Stimulated activated CD8-positive, alpha-beta memory T cell treated with anti-CD3 and anti-CD28 coated beads, Interleukin-12 subunit alpha, Interleukin-12 subunit beta, amount 100 ng/mL, for 4 hours (primary cell): ENCODE data around the gene HIVEP2.

Experiments
- DNase-seq: peaks from one replicate; pipeline ENCODE4 v3.0.0-alpha.2; 2020; ENCODE audit warnings: low read depth

Gene HIVEP2

DNA sequence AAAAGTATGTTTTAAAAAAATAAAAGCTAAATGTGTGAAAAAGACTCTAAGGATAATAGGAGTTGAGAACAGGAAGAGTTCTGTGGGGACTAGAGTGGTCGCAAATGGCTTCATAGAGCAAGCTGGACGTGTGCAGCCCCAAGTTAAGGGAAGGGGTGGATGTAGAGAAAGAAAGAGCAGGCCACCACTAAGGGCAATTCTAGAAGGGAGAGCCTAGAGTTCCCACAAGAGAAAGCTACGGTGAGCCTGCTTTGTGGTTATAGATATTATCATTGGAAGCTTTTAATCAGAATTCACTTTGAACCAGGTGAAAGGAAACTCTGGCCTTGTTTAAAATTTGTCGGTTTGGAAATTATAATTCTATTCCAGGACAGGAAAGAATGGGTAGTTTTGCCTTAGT lies 101.6 kb downstream of the HIVEP2 start:
- DNase-seq, result no peak

DNA sequence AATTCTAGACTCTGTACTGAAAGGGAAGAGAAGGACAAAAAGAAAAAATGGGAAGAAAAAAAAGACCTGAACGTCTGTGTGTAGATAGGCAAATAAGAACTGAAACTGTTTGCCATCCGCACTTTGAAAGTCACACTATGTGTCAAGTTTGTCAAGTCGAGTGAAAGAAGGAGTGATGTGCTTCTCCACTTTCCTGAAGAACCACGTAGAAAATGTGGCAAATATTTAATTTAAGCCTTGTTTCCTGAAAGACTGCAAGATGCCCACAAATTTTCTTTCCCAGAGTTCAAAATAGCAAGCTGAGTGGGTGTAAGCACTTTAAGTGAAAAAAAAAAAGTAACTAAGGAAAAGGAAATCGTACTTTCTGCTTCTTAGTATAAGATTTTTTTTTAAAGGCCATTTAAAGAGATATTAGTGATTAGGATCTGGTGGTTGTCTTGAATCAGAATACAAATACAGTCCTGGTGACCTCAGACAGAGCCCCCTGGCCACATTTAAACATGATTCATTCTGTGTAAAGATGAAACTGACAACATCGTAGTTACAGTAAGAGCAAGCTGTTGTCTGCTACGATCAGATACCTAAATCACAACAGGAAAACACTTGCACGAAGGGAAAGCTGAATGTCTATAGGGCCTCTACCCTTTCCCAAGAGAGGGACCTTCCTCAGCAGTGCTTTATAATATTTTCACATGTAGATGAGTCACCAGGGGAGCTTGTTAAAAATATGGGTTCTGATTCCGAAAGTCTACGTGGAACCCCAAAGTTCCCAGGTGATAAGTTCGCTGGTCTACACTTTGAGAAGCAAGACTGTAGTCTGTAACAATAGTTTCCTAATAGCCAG lies 102.3 kb downstream of the HIVEP2 start:
- no peak for DNase-seq

DNA sequence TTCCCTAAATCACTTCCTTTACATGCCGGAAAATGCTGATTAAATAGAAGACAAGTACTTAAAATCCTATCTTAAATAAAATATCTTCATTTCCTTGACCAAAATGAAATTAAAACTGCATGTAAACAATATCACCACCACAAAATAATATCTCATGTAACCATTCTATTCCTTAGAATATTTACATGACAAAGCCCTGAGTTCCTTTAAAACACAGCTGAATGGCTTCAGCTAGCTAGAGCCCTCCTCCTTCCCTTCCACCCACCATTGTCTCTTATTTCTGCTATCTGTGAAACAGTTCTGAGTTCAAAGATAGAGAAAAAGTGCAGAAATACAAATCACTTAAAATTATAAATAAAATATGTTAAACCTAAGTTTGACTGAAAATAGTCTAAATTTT lies 103.1 kb downstream of the HIVEP2 start:
- DNase-seq, result no peak

DNA sequence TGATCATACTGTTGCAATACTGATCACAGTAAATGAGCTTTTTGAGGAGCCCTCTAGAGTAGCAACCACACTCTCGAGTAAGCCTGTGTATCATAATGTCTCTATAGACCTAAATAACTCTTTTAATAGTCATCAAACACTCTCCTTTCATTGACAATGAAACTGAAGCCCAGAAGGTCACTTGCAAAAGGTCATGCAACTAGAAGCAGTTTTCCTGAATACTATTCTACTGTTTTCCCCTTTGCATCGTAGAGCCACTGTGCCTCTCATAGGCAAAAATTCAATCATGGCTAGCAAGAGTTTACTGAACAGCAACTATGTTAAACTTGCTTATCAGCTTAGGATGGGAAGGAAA lies 105.3 kb downstream of the HIVEP2 start:
- no peak for DNase-seq

DNA sequence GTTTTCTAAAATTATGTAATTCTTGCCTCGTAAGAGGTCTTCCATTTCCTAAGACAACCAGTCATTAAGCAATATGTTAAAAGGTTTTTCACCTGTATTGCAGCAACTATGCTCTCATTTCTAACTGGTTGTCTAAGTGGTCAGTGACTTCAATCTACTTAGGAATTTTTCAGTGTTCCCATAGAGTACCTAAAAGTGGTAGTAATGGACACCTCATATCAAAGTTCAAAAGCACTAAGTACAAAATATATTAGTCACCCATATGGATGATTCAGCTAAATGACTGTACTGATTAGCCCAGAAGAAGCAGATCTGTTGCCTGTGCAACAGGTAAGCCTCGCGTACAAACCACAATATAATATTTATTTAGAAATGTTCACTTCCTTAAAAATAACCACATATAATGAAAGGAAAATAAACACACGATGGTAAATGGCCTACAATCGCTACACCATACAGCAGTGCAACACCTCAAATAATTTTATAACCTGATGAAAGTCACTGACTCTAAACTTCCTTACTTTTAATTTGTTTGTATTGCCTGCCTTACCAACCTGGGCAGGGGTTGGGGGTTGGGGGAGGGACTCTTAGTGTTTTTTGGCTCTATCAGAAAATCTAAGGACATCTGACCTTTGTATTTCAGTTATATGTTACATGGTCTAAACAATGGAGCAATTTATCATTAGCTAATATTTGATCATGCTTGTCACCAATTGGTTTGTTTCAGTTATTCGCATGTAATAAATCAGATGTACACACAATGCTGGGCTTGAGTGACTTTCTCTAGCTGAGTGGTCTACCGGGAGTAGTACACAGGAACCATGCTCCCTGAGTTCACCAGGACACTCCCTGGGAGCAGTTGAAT lies 105.9 kb downstream of the HIVEP2 start:
- DNase-seq, result no peak

DNA sequence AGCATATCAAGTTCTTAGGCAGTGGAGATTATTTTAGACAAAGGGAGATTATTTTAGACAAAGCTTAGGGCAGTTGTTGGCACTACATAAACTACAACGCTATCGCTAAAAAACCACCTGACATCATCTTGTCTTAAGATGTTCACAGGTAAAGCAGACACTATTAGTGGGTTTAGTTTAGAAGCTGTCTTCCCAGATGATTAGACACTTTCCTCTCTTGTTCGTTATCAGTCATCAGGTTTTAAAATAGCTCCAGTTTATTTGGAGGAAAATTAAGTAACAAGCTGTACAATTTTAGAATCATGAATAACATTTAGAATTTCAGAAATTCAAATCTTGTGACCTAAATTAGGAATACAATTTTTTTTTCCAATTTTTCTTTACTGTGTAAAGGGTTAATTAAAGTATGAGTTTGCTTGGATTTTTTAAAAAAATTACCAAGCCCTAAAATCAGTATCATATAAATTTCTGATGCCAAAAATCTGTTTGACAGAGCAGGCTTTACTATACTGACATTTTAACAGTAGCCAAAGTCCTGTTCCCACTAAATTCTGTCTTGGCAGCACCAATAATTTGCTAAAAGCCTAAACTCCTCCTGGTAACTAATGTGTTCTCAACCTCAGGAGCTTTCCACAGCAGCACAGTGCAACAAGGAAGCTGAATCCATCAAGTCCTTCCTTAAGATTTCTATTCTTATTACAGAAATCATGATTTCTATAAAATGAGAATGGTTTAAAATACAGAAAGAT lies 109.0 kb downstream of the HIVEP2 start:
- no peak for DNase-seq

DNA sequence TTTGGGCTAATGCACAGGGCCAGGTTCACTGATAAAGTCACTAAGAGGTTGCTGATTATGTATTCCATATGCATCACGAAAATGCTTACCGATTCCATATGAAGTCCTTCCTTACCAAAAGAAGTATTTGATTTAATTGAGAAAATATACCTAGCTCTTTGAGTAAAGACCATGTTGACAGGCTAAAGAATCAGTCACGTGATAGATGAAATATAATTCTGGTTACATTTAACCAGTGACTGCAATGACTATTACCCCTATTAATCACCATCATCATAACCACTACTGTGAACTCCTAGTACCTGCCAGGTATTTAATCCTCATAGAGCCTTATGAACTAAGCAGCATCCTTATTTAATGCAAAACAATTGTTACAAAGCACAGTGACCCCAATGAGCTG lies 110.1 kb downstream of the HIVEP2 start:
- DNase-seq, result no peak

DNA sequence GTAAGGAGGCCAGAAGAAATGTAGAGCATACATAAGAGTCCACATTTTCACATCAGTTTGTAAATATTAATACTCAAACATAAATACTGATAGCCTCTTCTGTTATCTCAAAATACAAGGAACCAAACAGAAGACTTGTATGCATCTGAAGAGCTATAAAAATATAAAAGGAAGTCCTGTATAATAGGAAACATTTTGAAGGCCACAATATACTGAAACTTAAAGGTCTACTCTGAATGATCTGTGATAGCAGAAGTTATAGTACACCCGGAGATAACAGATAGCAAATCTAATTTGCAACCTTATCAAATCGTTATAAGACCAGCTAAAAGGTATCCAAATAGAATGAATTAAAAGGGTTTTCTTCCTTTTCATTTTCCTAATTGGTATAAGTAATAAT lies 111.2 kb downstream of the HIVEP2 start:
- DNase-seq, result no peak

DNA sequence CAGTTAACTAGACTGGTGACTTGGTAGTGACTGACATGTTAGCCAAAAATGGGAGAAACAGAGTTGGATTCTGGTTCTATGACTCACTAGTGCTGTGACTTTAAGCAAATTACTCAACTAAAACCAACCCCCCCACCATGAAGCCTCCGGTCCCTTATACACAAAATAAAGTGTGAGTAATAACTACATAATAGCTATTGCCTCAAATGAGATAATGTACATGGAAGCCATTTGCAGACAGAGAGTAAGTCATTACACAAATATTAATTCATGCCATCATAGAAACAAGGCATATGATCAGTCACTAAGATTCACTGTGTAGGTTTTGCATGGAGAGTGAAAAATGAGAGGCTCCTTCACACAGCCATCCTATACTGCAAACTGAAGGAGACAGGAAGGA lies 111.9 kb downstream of the HIVEP2 start:
- DNase-seq, result no peak

DNA sequence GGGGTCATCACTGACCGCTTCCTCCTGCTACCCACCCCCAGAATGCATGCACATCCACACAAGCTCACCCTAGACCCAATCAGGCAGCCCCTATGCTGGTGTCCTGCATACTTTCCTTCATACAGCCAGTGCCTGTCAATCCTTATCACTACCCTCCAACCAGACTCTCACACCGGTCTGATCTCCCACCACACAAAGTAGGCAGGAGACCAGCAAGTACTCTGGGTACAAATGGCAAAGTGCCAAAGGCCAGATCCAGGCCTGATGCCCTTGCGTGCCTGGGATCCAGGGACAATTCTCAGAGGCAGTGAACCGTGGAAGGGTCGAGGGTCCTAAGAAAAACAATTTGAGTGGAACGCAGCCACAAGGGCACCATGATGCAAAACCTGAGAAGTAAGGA lies 114.2 kb downstream of the HIVEP2 start:
- DNase-seq, result no peak

DNA sequence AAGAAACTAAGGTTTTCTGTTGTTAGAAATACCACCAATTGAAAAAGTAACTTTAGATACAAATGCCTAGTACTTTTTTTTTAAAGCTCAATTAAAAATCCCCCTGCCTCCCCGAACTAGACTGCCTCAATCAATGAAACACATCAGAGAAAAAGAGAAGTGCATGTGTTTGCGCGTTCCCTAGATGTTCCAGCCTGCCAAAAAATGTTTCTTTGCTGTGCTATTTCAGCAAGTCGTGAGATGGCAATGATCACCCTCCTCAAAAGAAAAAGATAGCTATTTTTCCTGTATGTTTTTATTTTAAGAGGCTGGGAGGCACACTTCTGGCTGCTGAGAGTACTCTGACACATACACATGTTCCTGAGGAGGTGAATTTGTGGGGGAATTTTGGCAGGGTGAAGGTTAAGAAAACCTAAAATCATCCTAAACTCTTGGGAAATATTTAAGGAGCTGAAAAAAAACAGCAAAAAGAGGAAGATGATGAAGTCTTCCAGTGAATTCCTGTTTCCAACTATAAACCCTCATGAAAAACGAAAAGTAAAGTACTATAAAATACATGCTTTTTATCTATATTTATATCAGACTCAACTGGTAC lies 114.8 kb downstream of the HIVEP2 start:
- DNase-seq, result no peak

DNA sequence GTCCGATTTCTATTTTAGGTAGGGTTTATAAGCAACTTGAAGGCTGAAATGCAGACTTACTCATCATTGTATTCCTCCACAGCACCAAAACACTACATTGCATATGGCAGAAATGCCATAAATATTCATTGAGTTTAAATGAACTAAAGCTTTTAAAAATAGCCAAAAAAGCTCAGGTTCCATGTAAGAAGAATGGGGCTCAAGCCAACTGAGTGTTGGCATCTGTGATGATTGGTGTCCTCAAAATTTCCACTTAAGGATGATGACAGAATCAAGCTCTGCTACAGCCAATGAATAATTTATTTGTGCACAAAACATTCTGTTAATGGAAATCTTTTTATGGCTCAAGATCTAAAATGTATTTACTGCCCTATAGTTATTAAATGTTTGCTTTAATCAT lies 115.4 kb downstream of the HIVEP2 start:
- no peak for DNase-seq

DNA sequence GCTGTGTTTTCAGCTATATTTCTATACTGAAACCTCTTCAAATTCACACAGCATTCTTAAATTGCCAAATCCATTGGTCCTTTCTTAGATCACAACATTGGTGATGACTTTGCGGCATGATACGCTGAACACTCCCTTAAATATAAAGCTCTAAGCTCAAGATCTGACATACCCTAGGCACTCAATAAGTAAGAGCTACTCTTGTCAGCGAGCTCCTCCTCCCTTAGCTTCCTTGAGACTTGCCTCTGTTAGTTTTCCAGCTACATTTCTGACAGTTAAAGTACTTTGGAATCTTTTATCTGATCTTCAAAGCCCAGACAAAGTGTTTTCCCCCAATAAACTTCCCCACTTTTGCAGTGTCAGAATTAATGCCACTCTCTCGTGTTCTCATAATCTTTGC lies 117.0 kb downstream of the HIVEP2 start:
- DNase-seq, result no peak

DNA sequence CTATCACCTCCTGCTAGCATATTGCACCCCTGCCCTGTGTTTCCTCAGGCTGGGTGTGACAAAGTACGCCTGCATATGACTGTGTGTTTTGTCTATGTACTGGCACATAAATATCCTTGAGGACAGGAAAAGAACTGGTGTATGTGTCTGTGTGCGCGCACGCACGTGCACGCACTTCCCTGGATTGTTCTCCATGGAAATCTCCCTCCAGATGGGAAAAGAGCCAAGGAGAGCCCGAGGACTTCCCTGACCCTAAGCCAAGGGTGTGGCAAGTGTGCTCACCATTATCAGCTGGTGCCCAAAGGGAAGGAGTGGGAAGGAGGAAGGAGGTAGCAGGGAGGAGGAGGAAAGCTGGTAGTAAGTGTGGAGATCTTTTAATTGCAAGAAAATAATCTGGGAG lies 117.6 kb downstream of the HIVEP2 start:
- DNase-seq, result no peak

DNA sequence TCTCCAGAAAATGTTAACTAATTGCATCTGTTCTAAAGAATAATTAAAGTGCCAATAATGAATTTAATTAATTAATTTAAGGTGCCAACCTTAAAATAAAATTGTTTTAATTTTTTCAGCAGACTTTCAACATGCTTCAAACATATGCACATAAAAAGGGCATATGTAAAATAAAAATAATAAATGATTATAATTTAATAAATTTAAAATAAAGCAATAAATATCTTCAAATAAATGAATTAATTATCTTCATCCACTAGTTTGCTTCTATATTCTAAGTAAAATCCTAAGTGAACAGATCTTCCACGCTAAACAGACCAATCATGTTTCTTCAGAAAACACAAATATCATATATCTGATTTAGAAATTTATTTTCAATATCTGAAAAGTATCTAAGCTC lies 119.2 kb downstream of the HIVEP2 start:
- no peak for DNase-seq

DNA sequence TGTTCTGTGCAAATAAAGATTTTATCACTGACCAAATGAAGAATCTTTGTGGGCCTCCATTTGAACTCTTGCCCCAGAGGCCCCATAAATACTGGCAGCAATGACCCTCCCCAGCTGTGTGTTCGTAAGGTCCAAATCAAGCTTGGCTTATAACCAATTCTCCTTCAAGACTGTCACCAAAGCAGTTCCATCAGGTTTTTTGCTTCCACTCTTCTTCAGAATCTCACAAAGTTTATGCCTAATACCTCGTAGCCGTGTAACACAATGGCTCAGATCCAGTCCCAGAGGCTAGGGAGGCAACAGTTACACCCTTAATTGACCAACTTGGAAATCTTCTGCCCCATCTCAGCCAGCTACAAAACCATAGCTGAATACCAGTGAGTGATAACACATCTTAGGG lies 120.5 kb downstream of the HIVEP2 start:
- DNase-seq, result no peak

DNA sequence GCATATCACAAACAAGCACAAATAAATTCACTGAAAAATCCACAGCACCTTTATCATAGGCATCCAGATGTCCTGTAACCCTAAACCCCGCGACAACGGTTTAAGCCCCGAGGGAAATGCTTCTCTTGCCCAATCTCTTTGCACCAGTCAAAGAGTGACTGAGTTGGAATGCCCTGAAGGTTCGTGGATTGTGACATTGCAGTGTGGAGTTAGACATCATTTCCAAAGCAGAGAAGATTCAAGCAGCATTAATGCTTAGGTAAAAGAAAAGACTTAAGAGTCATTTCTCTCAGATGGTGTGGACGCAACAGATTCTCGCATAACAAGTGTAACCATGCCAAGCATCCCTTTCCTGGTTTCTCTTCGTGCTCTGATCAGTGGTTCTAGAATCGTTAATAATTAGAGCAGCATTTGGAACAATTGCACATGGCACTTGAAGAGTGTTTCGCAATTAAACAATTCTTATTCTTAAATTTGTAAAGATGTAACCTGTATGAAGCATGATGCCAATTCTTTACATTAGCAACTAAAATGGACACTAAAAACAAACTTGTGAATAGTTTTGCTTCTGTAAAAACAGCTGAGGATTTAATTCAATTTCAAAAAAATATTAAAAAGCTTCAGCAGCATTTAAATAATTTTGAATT lies 121.6 kb downstream of the HIVEP2 start:
- no peak for DNase-seq

DNA sequence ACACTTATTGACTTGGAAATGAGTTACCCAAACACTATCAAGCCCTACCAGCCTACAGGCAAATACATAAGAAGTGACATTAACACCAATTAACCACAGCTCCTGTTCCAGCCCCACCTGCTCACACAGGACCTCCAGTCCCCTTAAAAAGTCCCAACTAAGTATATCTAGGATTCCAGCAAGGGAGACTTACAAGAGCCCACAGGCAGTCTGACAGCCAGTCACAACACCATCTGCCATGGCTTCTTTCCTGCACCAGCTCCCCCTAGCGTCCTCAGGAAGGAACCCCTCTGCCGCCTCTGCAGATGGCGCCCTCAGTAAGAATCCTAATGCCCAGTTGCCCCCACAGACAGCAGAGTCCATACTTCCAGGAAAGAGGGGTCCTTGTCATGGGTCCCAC lies 122.1 kb downstream of the HIVEP2 start:
- no peak for DNase-seq

DNA sequence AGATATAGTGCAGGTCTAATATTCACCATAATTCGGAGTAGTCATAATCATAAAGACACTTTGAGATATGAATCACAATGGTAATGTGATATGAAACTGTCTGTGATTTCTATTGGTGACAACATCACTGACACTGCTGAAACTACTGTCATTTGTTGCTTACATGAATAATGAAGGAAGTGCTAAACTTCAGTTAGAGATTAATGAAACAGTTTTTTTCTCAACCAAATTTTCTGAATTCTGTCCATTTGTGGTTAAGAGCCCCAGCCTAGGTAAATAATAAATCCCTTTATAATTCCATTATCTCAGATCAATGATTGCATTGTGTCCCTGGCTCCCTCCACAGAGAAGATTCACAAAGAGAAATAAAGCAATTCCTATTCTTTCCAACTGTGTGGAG lies 122.6 kb downstream of the HIVEP2 start:
- no peak for DNase-seq

DNA sequence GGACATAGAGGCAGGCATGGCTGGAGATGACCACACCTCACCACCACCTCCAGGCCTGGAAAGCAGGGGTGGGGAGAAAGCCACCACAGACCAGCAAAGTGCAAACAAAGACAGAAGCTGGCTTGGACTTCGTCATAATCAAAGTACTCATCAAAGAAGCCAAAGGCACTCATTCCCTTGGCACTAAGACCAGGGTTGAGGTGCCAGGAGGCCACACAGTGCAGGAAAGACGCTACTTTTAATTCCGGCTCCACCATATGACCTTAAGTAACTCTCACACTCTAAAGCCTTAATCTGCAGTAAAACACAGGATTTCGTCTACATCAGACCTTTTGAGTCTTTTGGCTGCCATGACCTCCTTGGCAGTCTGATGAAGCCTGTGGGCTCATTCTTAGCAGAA lies 123.1 kb downstream of the HIVEP2 start:
- DNase-seq, result no peak

DNA sequence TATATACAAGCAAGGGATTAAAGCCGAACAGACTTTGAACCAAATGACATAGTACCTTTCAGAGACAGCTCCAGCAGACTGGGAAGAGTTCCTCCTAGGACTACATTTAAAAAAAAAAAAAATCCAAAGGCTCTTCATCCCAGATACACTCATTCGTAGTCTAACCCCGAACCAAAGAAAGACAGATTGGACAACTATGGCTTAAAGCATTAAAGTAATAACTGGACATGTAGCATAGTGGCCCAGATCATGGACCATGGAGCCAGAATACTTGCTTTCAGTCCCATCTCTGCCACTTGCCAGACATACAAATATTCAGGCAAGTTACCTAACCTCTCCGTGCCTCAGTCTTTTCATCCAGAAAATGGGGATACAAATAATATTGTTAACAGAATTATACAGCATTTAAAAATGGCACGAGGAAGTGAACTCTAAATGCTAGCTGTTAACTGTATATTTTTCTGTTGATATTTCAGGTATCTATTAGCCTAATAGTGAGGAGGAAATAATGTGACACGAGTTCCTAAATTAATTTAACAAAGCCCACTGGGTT lies 123.7 kb downstream of the HIVEP2 start:
- no peak for DNase-seq
